Vagina (tissue), 2 donors: ENCODE results near the gene CAPN7.

Experiments
- CTCF ChIP-seq, 3 experiments: fragments of 450-650 bp in 2 of 3; fragments of 200-600 bp in 1 of 3; sonication (generic) in 1 of 3; IDR thresholded peaks; one replicate each; pipeline ENCODE4 v1.5.1; 2017 to 2019; ENCODE audit warnings: antibody characterized with exemption in 3 of 3, mild to moderate bottlenecking in 2 of 3, moderate library complexity in 2 of 3
- POLR2AphosphoS5 ChIP-seq, 2 donors: sonication (generic); formaldehyde crosslinking; IDR thresholded peaks; one replicate each; pipeline ENCODE4 v1.9.0; 2017; ENCODE audit warnings: antibody characterized with exemption in 2 of 2, mild to moderate bottlenecking in 2 of 2, low read depth in 1 of 2; ENCODE audit not compliant: insufficient read depth in 1 of 2

GRCh38 chr3:15277861-15278500 lies 71.9 kb downstream of the CAPN7 start:
- TF ChIP-seq CTCF (IDR thresholded peaks at IDR 0.05) (no peak), POLR2AphosphoS5 (IDR thresholded peaks at IDR 0.05; ENCODE audit: insufficient read depth in 1 of 2, low read depth in 1 of 2) (no peak)
